Measurements from ENCODE around the gene PPIL6.

The PPIL6 gene

GRCh38 chr6:109362102-109362884 lies 78.1 kb downstream of the PPIL6 start:
- DNase-seq (ENCODE audit: low read depth in 2 of 2): no peak

GRCh38 chr6:109360791-109361190 lies 79.6 kb downstream of the PPIL6 start:
- no peak for DNase-seq (ENCODE audit: low read depth in 2 of 2)

DNA sequence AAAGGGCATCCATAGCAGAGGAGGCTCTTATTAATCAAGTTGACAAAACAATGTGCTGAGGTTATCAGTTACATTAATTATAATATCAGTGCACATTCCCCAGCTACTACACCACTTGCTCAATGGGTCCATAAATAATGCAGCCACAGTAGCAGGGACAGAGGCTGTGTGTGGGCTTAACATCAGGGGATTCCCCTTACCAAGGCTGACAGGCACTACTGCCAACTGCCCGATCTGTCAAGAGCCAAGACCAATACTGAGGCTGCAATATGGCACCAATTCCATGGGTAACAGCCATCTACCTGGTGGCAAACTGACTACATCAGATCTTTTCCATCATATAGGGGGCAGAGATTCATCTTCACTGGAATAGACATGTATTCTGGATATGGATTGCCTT lies 80.1 kb downstream of the PPIL6 start:
- DNase-seq (ENCODE audit: low read depth in 2 of 2): no peak

DNA sequence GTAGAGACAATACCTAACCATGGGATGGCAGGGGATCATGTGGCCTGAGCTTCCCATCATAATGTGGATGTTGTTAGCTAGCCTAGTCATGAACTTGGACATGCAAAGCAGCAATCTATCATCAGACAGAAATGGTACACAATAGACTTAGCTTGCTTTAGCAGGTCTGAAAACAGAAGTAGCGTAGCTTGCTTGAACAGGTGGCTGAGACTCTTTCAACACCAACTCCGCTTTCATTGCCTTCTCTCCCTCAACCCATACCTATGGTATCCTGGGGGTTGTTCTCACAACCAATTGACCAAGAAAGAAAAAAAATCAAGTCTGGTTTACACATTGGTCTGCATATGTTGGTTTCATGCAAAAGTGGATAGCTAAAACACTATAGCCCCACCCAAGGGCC lies 81.2 kb downstream of the PPIL6 start:
- no peak for DNase-seq (ENCODE audit: low read depth in 2 of 2)

DNA sequence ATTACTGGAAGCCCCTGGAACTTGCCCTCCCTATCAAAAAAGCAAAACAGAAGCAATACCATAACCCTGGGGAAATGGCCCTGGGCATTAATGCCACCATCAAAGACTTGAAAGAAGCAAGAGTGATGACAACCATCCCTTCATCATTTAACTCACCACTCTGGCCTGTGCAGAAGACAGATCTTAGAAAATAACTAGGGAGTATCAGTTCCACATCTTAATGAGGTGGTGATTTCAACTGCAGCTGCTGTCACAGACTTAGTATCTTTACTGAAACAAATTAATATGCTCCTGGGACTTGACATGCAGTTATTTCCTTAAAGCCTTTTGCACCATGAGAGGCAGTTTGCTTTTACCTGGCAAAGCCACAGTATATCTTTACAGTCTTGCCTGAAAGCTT lies 82.2 kb downstream of the PPIL6 start:
- no peak for DNase-seq (ENCODE audit: low read depth in 2 of 2)

GRCh38 chr6:109356237-109356636 lies 84.2 kb downstream of the PPIL6 start:
- DNase-seq (ENCODE audit: low read depth in 2 of 2): no peak

GRCh38 chr6:109351231-109352130 lies 88.9 kb downstream of the PPIL6 start:
- DNase-seq (ENCODE audit: low read depth in 2 of 2): no peak

GRCh38 chr6:109349419-109349987 lies 90.9 kb downstream of the PPIL6 start:
- no peak for DNase-seq (ENCODE audit: low read depth in 2 of 2)

DNA sequence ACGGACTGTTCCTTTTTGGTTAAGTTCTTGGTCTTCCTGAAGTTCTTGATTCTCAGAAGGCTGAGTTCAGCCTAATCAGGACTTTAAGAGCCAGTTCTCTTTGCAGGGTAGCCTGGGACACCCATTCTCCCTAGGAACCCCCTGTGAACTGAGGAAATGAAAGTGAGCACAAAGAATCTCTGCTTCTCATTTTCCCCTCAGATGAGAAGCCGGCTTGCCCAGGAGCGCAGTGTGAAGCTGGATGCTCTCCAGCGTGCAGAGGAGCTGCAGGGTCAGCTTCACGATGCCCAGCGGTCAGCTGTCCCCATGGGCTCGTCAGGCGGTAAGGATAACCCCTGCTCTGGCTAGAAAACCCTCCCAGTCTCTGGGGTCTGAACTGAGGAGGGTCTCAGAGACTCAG lies 92.2 kb downstream of the PPIL6 start:
- no peak for DNase-seq (ENCODE audit: low read depth in 2 of 2)

DNA sequence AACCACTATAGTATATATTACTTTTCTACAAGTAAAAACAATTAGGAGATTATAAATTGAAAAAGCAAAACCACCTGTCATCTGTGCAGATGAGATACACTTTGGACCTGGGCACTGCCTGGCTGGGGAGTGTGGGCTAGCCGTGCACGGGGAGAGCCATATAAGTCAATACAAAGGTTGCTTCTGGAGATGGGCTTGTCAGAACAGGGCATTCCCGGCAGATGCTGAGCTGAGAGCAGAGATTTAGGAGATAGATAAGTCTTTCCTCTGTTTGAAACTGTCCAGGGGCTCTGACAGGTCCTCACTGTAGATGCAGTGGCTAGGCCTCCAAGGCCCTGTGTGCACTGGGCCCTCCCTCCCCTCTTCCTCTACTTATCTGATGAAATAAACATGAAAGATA lies 92.6 kb downstream of the PPIL6 start:
- DNase-seq (ENCODE audit: low read depth in 2 of 2): no peak

GRCh38 chr6:109345986-109346385 lies 94.4 kb downstream of the PPIL6 start:
- no peak for DNase-seq (ENCODE audit: low read depth in 2 of 2)

GRCh38 chr6:109344226-109344625 lies 96.2 kb downstream of the PPIL6 start:
- DNase-seq (ENCODE audit: low read depth in 2 of 2): no peak

DNA sequence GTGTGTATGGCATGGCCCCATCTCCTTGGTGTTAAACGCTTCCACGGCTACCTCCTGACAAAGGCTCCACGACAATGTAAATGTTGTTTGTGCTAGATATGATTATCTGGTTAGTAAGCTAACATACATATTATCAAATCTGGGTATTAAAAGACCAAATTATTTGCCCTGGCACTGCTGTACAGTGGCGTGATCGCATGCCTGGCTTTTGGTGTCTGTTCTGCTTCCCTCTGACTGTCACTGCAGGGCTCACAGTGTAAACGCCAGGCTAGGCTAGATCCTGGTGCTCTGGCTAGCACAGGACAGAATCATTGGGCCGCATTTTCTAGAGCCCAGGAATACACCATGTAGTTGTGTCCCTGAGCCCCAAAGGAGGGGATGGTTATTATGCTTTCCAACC lies 96.9 kb downstream of the PPIL6 start:
- DNase-seq (ENCODE audit: low read depth in 2 of 2): no peak

DNA sequence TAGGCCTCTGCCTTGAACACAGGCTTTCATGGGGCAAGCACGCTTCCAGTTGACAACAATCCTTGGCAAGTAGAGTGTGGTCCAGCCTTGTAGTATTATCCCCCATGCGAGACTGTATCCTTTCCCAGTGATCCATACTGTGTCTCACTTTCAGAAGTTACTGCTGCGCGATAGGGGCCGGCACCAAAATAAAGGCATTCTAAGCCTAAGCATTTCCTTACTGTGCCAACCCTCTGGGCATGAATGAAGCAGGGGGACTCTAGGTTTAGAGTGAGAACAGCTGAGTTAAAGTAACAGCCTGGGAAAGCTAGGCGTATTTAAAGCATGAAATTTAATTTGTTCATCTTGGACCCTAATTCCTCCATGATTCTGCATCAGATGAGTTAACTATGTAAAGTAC lies 97.5 kb downstream of the PPIL6 start:
- no peak for DNase-seq (ENCODE audit: low read depth in 2 of 2)

DNA sequence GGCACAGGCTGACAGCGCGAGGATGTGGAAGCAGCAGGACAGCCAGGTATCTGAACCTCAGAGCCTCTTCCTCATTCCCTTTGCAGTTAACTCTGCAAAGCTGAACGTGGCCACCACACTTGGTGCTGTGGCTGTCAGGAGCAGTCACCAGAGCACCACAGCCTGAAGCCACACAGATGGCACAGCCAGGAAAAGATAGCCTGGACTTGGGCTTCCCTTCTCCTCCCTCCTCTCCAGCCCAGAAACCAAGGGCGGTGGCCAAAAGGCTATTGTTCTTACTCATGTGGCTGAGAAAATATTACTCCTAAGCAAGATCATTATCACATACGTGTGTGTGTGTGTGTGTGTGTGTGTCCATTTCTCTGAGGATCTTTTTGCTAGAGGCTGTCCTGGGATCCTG lies 97.9 kb downstream of the PPIL6 start:
- DNase-seq (ENCODE audit: low read depth in 2 of 2): no peak

DNA sequence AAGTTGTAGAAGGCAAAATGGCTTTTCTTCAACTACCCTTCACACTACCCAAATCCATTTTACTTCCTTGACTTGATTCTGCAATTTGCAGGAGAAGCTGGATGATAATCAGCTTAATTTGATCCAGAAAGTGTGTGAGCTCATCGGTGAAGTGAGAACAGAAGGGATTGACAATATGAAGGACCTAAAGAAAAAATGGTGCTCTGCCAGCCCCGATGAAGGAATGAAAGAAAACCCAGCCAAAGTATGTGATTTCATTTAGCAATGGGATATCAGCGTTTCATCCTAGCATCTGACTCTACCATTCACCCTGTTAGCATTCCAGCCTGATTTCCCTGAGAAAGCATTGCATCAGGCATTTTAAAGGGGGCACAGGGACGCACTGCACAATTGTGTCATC lies 99.6 kb downstream of the PPIL6 start:
- no peak for DNase-seq (ENCODE audit: low read depth in 2 of 2)
